GM19452 (cell line): ENCODE data around the gene LIG3.
"Not testable (repeated sequence)": the region's sequence is repeated elsewhere in the genome, so short reads cannot be mapped to it uniquely, and the experiment has no call there.

Source experiments
- ATAC-seq: cut with Tn5 transposase; IDR thresholded peaks from one replicate; pipeline ENCODE4 v1.9.1; 2021; ENCODE audit not compliant: unreplicated experiment

The LIG3 gene

GRCh38 chr17:35038453-35038852, 58.1 kb downstream of the LIG3 start:
- no peak for ATAC-seq

DNA sequence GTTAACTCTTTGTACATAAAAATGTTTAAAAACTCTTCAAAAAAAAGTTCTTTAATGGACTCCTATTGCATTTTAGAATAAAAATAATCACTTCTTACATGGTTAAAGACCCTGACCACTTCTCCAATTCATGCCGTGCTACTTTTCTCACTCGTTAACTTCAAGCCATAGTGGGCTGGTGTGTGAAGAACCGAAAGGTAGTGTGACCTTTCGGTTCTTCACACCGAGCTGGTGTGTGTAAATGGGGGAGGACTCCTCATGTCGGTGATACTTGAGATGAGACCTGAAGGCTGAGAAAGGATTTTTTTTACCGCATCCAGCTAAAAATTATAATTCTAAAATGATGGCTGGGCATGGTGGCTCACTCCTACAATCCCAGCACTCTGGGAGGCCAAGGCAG, 61.1 kb downstream of the LIG3 start:
- no peak for ATAC-seq

DNA sequence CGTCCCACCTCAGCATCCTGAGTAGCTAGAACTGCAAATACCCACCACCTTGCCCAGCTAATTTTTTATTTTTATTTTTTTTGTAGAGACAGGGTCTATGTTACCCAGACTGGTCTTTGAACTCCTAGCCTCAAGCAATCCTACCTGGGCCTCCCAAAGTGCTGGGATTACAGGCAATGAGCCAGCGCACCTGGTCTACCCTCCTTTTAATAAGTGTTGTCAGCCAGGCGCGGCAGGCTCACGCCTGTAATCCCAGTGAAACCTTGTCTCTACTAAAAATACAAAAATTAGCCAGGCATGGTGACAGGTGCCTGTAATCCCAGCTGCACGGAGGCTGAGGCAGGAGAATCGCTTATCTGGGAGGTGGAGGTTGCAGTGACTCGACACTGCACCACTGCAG, 63.9 kb downstream of the LIG3 start:
- no peak for ATAC-seq

DNA sequence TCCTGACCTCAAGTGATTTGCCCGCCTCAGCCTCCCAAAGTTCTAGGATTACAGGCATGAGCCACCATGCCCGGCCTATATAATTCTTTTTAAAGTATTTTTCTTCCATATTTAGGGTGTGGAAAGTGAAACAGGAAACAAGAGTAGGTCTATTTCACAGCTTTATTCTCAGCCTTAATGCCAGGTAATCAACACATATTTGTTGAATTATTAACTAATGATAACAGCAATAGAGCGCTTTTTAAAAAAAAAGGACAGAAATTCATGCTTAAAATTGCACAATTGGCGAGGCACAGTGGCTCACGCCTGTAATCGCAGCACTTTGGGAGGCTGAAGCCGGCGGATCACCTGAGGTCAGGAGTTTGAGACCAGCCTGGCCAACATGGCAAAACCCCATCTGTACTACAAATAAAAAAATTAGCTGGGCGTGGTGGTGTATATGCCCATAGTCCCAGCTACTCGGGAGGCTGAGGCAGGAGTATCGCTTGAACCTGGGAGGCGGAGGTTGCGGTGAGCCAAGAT, 65.2 kb downstream of the LIG3 start:
- not testable (repeated sequence) for ATAC-seq

DNA sequence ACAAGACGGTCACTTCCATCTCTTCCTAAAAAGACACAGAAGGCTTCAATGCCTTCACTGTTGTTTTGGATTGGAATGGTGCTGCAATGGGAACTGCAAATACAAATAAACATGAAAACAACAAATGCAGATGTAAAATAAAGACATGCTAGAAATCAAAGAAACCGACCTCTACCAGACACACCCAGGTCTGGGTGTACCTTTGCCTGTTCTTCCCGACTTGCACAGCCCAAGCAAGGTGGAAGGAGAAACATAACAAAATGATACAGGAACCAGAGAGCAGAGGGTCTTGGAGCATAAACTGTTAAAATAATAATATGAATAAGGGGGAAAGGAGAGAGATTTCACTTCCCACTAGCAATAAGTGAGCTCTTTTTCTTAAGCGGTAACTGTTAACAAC, 65.9 kb downstream of the LIG3 start:
- peak; percentile 13 for ATAC-seq

- ATAC-seq, result peak; percentile 53
These were observed 66.5 kb downstream of the LIG3 start for GRCh38 chr17:35046740-35047283.

DNA sequence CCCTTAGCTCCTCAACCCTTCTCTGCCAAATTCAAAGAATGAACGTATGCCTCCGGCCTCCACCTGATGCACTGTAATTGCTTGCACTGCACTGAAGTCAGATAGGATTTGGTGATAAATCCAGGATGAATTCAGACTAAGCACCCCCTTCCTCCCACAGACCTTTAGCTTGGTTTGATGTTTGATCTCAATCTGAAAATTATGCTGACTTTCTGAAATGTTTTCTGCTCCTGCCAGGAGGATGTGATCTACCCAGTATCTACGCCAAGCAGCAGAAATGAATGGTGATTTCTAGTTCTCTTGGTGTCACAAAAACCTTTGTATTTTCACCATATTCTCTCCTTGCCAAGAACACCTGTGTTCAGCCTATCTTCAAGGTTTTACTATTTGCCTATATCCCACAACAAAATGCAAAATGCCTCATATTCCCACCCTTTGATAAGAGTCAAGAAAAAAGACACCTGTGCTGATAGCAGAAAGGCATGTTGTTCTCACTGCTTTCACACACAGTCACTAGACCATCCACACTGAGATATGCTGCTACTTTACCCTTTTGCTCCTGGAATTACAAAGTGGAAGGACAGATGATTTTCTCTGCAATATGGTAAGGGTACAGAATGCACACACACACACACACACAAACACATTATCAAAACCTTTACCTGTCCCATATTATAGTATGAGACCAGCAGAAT, 68.5 kb downstream of the LIG3 start:
- ATAC-seq, result no peak

DNA sequence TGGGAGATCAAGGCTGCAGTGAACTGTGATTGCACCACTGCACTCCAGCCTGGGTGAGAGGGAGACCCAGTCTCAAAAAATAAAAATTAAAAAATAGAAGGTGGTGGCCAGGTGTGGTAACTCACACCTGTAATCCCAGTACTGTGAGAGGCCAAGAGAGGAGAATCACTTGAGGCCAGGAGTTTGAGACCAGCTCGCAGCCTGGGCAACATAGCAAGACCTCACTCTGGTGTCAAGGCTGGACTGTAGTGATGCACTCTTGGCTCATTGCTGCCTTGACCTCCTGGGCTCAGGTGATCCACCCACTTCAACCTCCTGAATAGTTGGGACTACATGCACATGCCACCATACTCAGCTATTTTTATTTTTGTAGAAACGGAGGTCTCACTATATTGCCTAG, 69.9 kb downstream of the LIG3 start:
- ATAC-seq, result no peak

GRCh38 chr17:35051183-35051578, 70.9 kb downstream of the LIG3 start:
- ATAC-seq, result peak; percentile 61

GRCh38 chr17:35051579-35052240, 71.4 kb downstream of the LIG3 start:
- ATAC-seq, result no peak

- no peak for ATAC-seq
These were observed 71.9 kb downstream of the LIG3 start for GRCh38 chr17:35052241-35052610.

GRCh38 chr17:35052780-35053179, 72.5 kb downstream of the LIG3 start:
- ATAC-seq, result no peak

- no peak for ATAC-seq
These were observed 72.9 kb downstream of the LIG3 start for GRCh38 chr17:35053204-35053603.

DNA sequence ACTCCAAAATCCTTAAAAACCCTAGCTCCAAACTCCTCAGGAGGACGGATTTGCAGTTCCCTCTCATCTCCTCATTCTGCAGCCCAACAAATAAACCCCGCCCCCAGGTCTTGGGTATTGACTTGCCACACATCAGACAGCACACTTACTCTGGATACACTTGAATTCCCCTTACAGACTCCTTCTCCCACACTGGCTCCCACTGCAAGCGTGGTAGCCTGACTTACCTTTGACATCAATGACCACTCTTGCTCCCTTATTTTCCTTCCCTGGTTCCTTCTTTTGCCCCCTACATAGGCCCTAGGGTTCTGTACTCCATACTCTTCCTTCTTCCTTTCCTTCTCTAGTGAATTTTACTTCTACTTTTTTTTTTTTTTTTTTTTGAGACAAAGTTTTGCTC, 75.7 kb downstream of the LIG3 start:
- no peak for ATAC-seq

DNA sequence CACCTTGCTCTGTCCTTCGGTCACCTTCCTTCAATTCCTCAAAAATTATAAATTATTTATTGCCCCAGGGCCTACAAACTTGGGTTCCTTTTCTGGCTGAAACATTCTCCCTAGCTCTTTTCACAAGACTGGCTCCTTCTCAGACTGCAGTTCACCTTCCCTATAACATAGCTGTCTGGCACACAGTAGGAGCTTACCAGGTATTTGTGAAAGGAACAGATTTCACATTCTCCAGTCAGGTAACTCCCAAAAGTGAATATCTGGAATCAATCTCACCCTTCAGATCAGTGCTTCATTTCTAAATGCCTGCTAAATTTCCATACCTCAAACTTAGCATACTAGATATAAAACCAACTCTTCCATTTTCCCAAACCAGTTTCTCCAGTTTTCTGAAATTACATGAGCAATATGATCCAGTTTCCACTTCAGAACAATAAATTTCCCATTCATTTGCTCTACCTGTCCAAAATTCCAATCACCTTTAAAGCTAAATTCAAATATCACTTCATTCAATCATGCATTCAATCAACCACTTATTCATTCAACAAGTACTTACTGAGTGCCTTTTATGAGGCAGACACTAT, 77.1 kb downstream of the LIG3 start:
- no peak for ATAC-seq
